IMR-90 (cell line): ENCODE measurements around the gene TNS3. TPM values are rescaled to one million over a fixed set of nuclear protein-coding genes. Genes with fewer than 3 reads are reported as not detected.

ENCODE experiments used
- ATAC-seq: fragments of 200-7000 bp; cut with Tn5 transposase; 2 replicates; pipeline ENCODE4 v1.9.1; 2020; ENCODE audit warnings: low read depth, mild to moderate bottlenecking, moderate library complexity
- BruUV-seq: library from RNA; stranded (reverse); fragments of 400-500 nt; replicated peaks from 2 replicates; lab custom pipeline; 2021; lab: Mats Ljungman, UMichigan
- CTCF ChIA-PET: fragments of 300-600 bp; formaldehyde crosslinking; extraction: SDS; loops from one replicate; lab custom pipeline; 2021; ENCODE audit warnings: antibody characterized with exemption; lab: Yijun Ruan, JAX
- POLR2A ChIA-PET: fragments of 300-600 bp; sonication (Branson Sonifier 250); formaldehyde crosslinking; loops from one replicate; lab custom pipeline; 2022; ENCODE audit warnings: antibody characterized with exemption; ENCODE audit not compliant: unreplicated experiment; lab: Charles Lee
- DNase-seq: peaks from one replicate; pipeline ENCODE4 v3.0.0; 2013
- H2AFZ ChIP-seq: replicated peaks from 2 replicates; pipeline ENCODE3; 2013; ENCODE audit warnings: low read length, mild to moderate bottlenecking; ENCODE audit not compliant: poor library complexity
- H2AK5ac ChIP-seq: 2 replicates; pipeline ENCODE4 v1.6.1; 2013; ENCODE audit warnings: low read depth, low read length, inconsistent platforms
- H2AK9ac ChIP-seq: replicated peaks from 2 replicates; pipeline ENCODE3; 2013; ENCODE audit warnings: mild to moderate bottlenecking, low read depth, low read length, moderate library complexity; ENCODE audit not compliant: poor library complexity
- H2BK120ac ChIP-seq: 2 replicates; pipeline ENCODE4 v1.6.1; 2013; ENCODE audit warnings: low read depth, low read length, inconsistent platforms
- H2BK15ac ChIP-seq: 3 replicates; pipeline ENCODE4 v1.6.1; 2013; ENCODE audit warnings: low read depth, low read length, inconsistent platforms
- H2BK20ac ChIP-seq: 2 replicates; pipeline ENCODE4 v1.6.1; 2013; ENCODE audit warnings: low read depth, mild to moderate bottlenecking, inconsistent platforms, low read length, moderate library complexity
- H2BK5ac ChIP-seq: 2 replicates; pipeline ENCODE4 v1.6.1; 2013; ENCODE audit warnings: mild to moderate bottlenecking, low read depth, low read length, inconsistent platforms; ENCODE audit not compliant: poor library complexity, severe bottlenecking
- H3K14ac ChIP-seq: replicated peaks from 2 replicates; pipeline ENCODE4 v1.6.1; 2013; ENCODE audit warnings: low read depth, low read length, inconsistent platforms
- H3K18ac ChIP-seq: 2 replicates; pipeline ENCODE4 v1.6.1; 2013; ENCODE audit warnings: low read depth, low read length, control low read depth
- H3K23ac ChIP-seq: 2 replicates; pipeline ENCODE4 v1.6.1; 2013; ENCODE audit warnings: low read depth, low read length, inconsistent platforms
- H3K27ac ChIP-seq: 2 replicates; pipeline ENCODE4 v1.5.1; 2013; ENCODE audit warnings: mild to moderate bottlenecking, control low read depth, low read length; ENCODE audit not compliant: insufficient read depth
- H3K27me3 ChIP-seq: 2 replicates; pipeline ENCODE4 v1.6.1; 2013; ENCODE audit warnings: low read length; ENCODE audit not compliant: control insufficient read depth, insufficient read depth
- H3K36me3 ChIP-seq: 2 replicates; pipeline ENCODE4 v1.6.1; 2013; ENCODE audit warnings: low read length, mixed read lengths; ENCODE audit not compliant: control insufficient read depth, insufficient read depth
- H3K4ac ChIP-seq: 2 replicates; pipeline ENCODE4 v1.6.1; 2013; ENCODE audit warnings: low read depth, low read length, inconsistent platforms
- H3K4me1 ChIP-seq: 2 replicates; pipeline ENCODE4 v1.6.1; 2013; ENCODE audit warnings: low read length, mixed read lengths; ENCODE audit not compliant: control insufficient read depth, insufficient read depth
- H3K4me2 ChIP-seq: 2 replicates; pipeline ENCODE4 v1.6.1; 2013; ENCODE audit warnings: low read depth, mild to moderate bottlenecking, control low read depth, low read length, moderate library complexity
- H3K4me3 ChIP-seq: 2 replicates; pipeline ENCODE4 v1.5.1; 2013; ENCODE audit warnings: low read depth, mild to moderate bottlenecking, control low read depth, low read length, moderate library complexity; ENCODE audit not compliant: insufficient read depth
- H3K56ac ChIP-seq: 2 replicates; pipeline ENCODE4 v1.6.1; 2013; ENCODE audit warnings: low read length, inconsistent platforms; ENCODE audit not compliant: insufficient read depth; ENCODE audit errors: extremely low read depth
- H3K79me1 ChIP-seq, 2 experiments: 2 replicates each; pipeline ENCODE4 v1.6.1; 2013; ENCODE audit warnings: low read length in 2 of 2, inconsistent platforms in 1 of 2, low read depth in 1 of 2
- H3K9ac ChIP-seq: 2 replicates; pipeline ENCODE4 v1.6.1; 2013; ENCODE audit warnings: low read depth, low read length, control low read depth
- H3K9me1 ChIP-seq: 2 replicates; pipeline ENCODE4 v1.6.1; 2013; ENCODE audit warnings: low read length, inconsistent platforms; ENCODE audit not compliant: insufficient read depth
- H3K9me3 ChIP-seq: 2 replicates; pipeline ENCODE4 v1.6.1; 2013; ENCODE audit warnings: low read length; ENCODE audit not compliant: control insufficient read depth, insufficient read depth
- H4K20me1 ChIP-seq: 2 replicates; pipeline ENCODE4 v1.6.1; 2013; ENCODE audit warnings: low read length, inconsistent platforms; ENCODE audit not compliant: insufficient read depth
- H4K5ac ChIP-seq: 2 replicates; pipeline ENCODE4 v1.6.1; 2013; ENCODE audit warnings: mild to moderate bottlenecking, low read depth, low read length, control low read depth
- H4K8ac ChIP-seq, 2 experiments: 2 replicates each; pipeline ENCODE4 v1.6.1; 2013; ENCODE audit warnings: low read depth in 2 of 2, low read length in 2 of 2, control low read depth in 1 of 2, inconsistent platforms in 1 of 2
- H4K91ac ChIP-seq: 2 replicates; pipeline ENCODE4 v1.6.1; 2013; ENCODE audit warnings: low read depth, low read length, inconsistent platforms; ENCODE audit not compliant: insufficient read depth
- BHLHE40 ChIP-seq: fragments of 150-350 bp; IDR thresholded peaks from 2 replicates; pipeline ENCODE4 v1.6.1; 2016; ENCODE audit warnings: mild to moderate bottlenecking, low read depth, low read length
- CEBPB ChIP-seq: IDR thresholded peaks from 2 replicates; pipeline ENCODE4 v1.6.1; 2012; ENCODE audit warnings: low read depth, low read length, improper control_type of control experiment
- CHD1 ChIP-seq: IDR thresholded peaks from 2 replicates; pipeline ENCODE4 v1.6.1; 2012; ENCODE audit warnings: low read depth, low read length, improper control_type of control experiment
- FOS ChIP-seq: fragments of 150-350 bp; IDR thresholded peaks from 2 replicates; pipeline ENCODE4 v1.6.1; 2016; ENCODE audit warnings: low read depth, low read length
- MAFK ChIP-seq: IDR thresholded peaks from 2 replicates; pipeline ENCODE4 v1.6.1; 2012; ENCODE audit warnings: low read depth, low read length, improper control_type of control experiment
- MAZ ChIP-seq: IDR thresholded peaks from 2 replicates; pipeline ENCODE4 v1.6.1; 2012; ENCODE audit warnings: low read depth, mild to moderate bottlenecking, low read length, improper control_type of control experiment, moderate library complexity, borderline replicate concordance
- NFE2L2 ChIP-seq: fragments of 150-350 bp; IDR thresholded peaks from 2 replicates; pipeline ENCODE4 v1.6.1; 2016; ENCODE audit warnings: low read depth, mild to moderate bottlenecking, low read length
- POLR2A ChIP-seq: IDR thresholded peaks from 2 replicates; pipeline ENCODE4 v1.6.1; 2012; ENCODE audit warnings: mild to moderate bottlenecking, low read depth, low read length
- RAD21 ChIP-seq: IDR thresholded peaks from 2 replicates; pipeline ENCODE4 v1.6.1; 2012; ENCODE audit warnings: low read length, improper control_type of control experiment
- RFX5 ChIP-seq: IDR thresholded peaks from 2 replicates; pipeline ENCODE4 v1.8.0; 2012; ENCODE audit warnings: low read depth, mild to moderate bottlenecking, low read length, moderate library complexity
- SMC3 ChIP-seq: fragments of 150-350 bp; IDR thresholded peaks from 2 replicates; pipeline ENCODE4 v1.6.1; 2016; ENCODE audit warnings: low read depth, mild to moderate bottlenecking, antibody characterized with exemption, low read length, moderate library complexity
- WGBS, 2 experiments: methylation state at CpG; one replicate each; pipeline versions ENCODE4 v1.1.5 to v1.1.7; 2013; ENCODE audit warnings: missing lambda C conversion rate in 2 of 2; ENCODE audit not compliant: insufficient read length in 1 of 2; ENCODE audit errors: extremely low coverage in 2 of 2; 5-methylcytosine and 5-hydroxymethylcytosine counted together
- dilution Hi-C: fragments of 300-500 bp; cut with HindIII; formaldehyde crosslinking; loops from one replicate; pipeline ENCODE4 v1.14.3; 2018; ENCODE audit warnings: low sequenced_read_pairs; ENCODE audit not compliant: unreplicated experiment
- in situ Hi-C: fragments of 300-500 bp; cut with MboI; formaldehyde crosslinking; loops from 3 replicates; pipeline ENCODE4 v1.14.3; 2019; ENCODE audit warnings: low sequenced_read_pairs, inconsistent platforms, mixed read lengths
- intact Hi-C: fragments of 100-400 bp; cut with micrococcal nuclease; formaldehyde crosslinking; loops from 2 replicates; pipeline ENCODE4 v1.10.0; 2022
- polyA plus RNA-seq, 3 experiments: library from polyadenylated mRNA; depleted of rRNA; stranded (reverse); fragments of >200 nt; gene quantifications; 2 replicates each; pipeline ENCODE4 v1.2.3, GENCODE V29; 2012; ENCODE audit warnings: low replicate concordance in 1 of 3
- total RNA-seq: library from RNA; depleted of rRNA; stranded (reverse); fragments of >200 nt; gene quantifications from 2 replicates; pipeline ENCODE4 v1.2.3, GENCODE V29; 2012
- TF ChIP-seq, protein P1 (sequence below): fragments of 150-350 bp; IDR thresholded peaks from 2 replicates; pipeline ENCODE4 v1.6.1; 2017; ENCODE audit warnings: mild to moderate bottlenecking, antibody characterized with exemption, low read length, low read depth

TNS3 gene
- total and polyA plus RNA-seq, 2 of the 4 experiments (the other 2 are of a cell fraction): 64.3 to 79.2 TPM

DNA sequence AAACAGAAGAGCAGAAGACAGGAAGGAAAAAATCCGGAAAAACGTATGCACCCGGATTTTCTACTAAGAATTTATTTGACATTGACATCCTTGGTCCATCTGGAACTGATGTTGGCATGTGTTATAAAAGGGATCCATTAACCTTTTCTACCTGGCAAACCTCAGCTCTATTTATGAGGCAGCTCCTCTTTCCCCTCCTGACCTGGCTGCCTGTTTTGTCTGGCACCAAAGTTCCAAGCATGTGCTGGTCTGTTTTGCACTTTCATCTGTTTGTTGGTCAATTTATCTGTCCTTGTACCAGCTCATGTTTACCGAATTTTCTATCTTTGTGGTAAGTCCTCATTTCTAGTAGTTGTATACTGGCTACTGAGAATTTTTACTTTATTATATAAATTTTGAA is 258.0 kb downstream of the TNS3 start:
- no peak for ATAC-seq
- Histone ChIP-seq H2BK20ac (no peak overlapping the region), H2AK9ac (no peak overlapping the region), H3K4me3 (no peak overlapping the region), H3K4me1 (peaks cover 26% of the 10 kb centered on the region), H3K9me3 (peaks cover 6% of the 10 kb centered on the region), H2AFZ (no peak overlapping the region), H2BK15ac (no peak overlapping the region), H3K9ac (no peak overlapping the region), H3K14ac (no peak overlapping the region), H3K23ac (no peak overlapping the region), H3K79me1 (peaks cover 42 to 83% of the 10 kb centered on the region in 2 experiments), H3K4me2 (no peak overlapping the region), H3K27me3 (no peaks in the 10 kb centered on the region), H3K27ac (no peak overlapping the region), H3K9me1 (peaks cover 24% of the 10 kb centered on the region), H3K18ac (no peak overlapping the region), H2AK5ac (no peak overlapping the region), H2BK120ac (no peak overlapping the region), H3K56ac (no peak overlapping the region), H3K36me3 (peaks cover 27% of the 10 kb centered on the region), H3K4ac (no peak overlapping the region), H4K5ac (no peak overlapping the region), H4K91ac (no peak overlapping the region), H2BK5ac (no peak overlapping the region), H4K8ac (no peak overlapping the region), H4K20me1 (peaks cover 31% of the 10 kb centered on the region)
- WGBS, 2 experiments: no CpG with 5 or more reads among the region's 4 CpGs
- intact Hi-C loops: no loop called here
- in situ Hi-C loops: no loop called here
- CTCF ChIA-PET: no interaction called here
- POLR2A ChIA-PET: no interaction called here
- BruUV-seq: no TSS peak
- TF ChIP-seq MAFK (no peak), RAD21 (no peak), CEBPB (no peak), NFE2L2 (no peak), FOS (no peak), CHD1 (no peak), POLR2A (no peak), SMC3 (no peak), RFX5 (no peak), MAZ (no peak), BHLHE40 (no peak)
- TF ChIP-seq, protein P1, sequence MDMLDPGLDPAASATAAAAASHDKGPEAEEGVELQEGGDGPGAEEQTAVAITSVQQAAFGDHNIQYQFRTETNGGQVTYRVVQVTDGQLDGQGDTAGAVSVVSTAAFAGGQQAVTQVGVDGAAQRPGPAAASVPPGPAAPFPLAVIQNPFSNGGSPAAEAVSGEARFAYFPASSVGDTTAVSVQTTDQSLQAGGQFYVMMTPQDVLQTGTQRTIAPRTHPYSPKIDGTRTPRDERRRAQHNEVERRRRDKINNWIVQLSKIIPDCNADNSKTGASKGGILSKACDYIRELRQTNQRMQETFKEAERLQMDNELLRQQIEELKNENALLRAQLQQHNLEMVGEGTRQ: no peak
- DNase-seq: no peak
- dilution Hi-C loops: no loop called here
